Stimulated activated naive CD8-positive, alpha-beta T cell treated with anti-CD3 and anti-CD28 coated beads, Interleukin-15, Interleukin-2, amounts not matched to agents 100 ng/mL and 50 ng/mL, for 24 hours (primary cell): ENCODE measurements around the gene AUH.

Experiments
- H3K27ac Mint-ChIP-seq: one replicate; pipeline ENCODE4 v1.8.0; 2021; ENCODE audit warnings: mild to moderate bottlenecking, mixed read lengths
- H3K27me3 Mint-ChIP-seq: one replicate; pipeline ENCODE4 v1.8.0; 2021; ENCODE audit warnings: mixed read lengths
- H3K36me3 Mint-ChIP-seq: one replicate; pipeline ENCODE4 v1.8.0; 2021; ENCODE audit warnings: low read depth, mixed read lengths
- H3K4me1 Mint-ChIP-seq: one replicate; pipeline ENCODE4 v1.8.0; 2021; ENCODE audit warnings: low read depth, mixed read lengths
- H3K4me3 Mint-ChIP-seq: one replicate; pipeline ENCODE4 v1.8.0; 2021; ENCODE audit warnings: mild to moderate bottlenecking, mixed read lengths
- H3K9me3 Mint-ChIP-seq: one replicate; pipeline ENCODE4 v1.8.0; 2021; ENCODE audit warnings: mixed read lengths

Gene AUH

DNA sequence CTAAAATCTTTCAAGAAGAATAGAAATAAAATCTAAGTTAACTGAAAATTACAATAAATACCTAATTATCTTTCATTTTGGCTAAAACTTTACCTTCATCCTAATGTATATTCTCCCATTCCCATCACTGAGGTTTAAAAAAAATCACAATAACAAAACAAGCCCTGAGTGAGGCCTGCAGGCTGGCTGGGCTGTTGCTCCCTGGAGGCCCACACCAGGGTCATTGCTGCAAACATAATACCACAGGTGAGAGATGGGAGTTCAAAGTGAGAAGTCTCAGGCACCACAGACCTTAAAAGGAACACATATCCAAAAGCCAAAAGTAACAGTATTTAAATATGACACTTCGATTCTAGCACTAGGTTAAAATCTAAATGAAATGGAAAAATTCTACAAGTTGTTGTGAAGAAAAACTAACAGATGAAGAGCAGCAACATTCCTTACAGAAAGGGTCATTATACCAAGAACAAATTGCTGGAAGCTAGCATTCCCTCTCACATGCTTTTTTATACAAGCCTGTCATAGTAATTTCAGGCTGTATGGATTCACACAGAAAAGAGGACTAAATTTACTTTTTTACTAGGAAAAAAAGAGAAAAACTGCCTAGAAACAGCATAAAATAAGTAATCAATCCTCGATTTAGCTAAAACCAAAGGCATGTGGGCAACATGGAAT, 57.8 kb downstream of the AUH start:
- H3K4me3 Mint-ChIP-seq, result no peak overlapping the region
- peaks cover 15% of the 10 kb centered on the region for H3K36me3 Mint-ChIP-seq
- H3K9me3 Mint-ChIP-seq, result no peaks in the 10 kb centered on the region
- H3K27ac Mint-ChIP-seq, result no peak overlapping the region
- peaks cover 9% of the 10 kb centered on the region for H3K4me1 Mint-ChIP-seq
- no peaks in the 10 kb centered on the region for H3K27me3 Mint-ChIP-seq

DNA sequence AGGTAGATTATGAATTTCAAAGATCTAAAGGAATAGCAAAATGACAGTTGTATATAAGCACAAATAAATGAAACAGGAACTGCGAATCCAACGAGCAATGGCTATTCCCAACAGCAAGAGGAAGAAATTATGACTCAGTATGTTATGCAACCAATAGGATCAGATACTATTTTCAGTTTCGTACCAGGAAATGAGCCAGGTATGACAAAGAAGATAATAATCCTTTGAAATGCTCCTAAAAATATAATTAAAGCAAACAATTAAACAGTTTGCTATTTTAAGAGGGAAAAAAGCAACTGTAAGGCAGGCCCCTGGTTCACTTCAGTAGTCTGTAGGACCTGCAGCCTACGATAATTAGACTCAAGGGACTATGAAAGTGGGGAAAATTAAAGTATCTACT, 58.9 kb downstream of the AUH start:
- Mint-ChIP-seq H3K4me1 (peaks cover 4% of the 10 kb centered on the region), H3K9me3 (no peaks in the 10 kb centered on the region), H3K4me3 (no peak overlapping the region), H3K36me3 (peaks cover 20% of the 10 kb centered on the region), H3K27me3 (no peaks in the 10 kb centered on the region), H3K27ac (no peak overlapping the region)

DNA sequence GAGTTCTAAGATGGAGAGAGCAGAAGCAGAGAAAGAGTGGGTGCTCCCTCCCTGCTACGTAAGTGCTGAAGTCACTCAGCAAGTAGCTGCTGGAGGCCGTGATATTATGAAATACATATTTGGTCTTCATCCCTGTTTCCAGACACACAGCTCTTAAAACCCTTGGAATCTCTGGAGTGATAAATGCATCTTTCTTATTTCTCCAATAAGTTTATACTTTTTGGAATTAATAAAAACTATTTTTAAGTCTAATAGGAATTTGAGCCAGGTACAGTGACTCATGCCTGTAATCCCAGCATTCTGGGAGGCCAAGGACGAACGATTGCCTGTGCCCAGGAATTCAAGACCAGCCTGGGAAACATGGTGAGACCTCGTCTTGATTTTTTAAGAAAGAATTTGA, 60.6 kb downstream of the AUH start:
- H3K9me3 Mint-ChIP-seq, result no peaks in the 10 kb centered on the region
- peaks cover 9% of the 10 kb centered on the region for H3K4me1 Mint-ChIP-seq
- H3K27me3 Mint-ChIP-seq, result no peaks in the 10 kb centered on the region
- no peak overlapping the region for H3K27ac Mint-ChIP-seq
- H3K4me3 Mint-ChIP-seq, result no peak overlapping the region
- peaks cover 26% of the 10 kb centered on the region for H3K36me3 Mint-ChIP-seq

DNA sequence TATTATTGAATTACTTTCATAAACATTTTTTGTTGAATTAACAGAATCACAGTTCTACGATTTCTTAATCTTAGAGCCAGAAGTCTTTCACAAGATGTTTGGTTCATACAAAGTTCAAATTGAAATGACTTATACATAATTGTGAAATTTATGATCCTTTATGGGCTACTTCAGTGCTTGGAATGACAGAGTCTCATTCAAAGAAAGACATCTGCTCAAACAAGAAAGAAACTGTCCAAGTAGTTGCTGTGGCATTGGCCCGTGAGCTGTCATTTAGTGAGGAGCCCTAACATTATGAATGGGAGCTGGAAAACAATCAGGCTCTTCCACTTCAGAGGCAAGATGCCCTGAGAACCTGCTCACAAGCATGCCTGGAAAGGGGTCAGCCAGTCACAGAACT, 63.4 kb downstream of the AUH start:
- Mint-ChIP-seq H3K27ac (no peak overlapping the region), H3K36me3 (peaks cover 38% of the 10 kb centered on the region), H3K4me1 (peaks cover 9% of the 10 kb centered on the region), H3K4me3 (no peak overlapping the region), H3K9me3 (no peaks in the 10 kb centered on the region), H3K27me3 (no peaks in the 10 kb centered on the region)

DNA sequence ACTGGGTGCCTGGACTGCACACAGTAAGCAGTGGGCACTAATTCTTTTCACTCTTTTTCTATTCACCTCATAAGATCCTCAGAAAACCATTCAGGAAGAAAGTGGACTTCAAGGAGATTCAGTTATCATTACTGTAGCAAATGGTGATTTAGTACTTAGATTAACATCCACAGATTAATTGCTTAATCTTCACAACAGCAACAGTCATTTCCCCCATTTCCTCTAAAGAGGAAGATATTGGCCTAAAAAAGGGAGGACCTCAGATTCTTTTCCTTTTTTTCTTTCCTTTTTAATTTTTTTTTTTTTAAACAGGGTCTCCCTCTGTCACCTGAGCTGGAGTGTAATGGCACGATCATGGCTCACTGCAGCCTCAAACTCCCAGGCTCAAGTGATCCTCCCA, 64.4 kb downstream of the AUH start:
- H3K36me3 Mint-ChIP-seq, result peaks cover 48% of the 10 kb centered on the region
- H3K27me3 Mint-ChIP-seq, result no peaks in the 10 kb centered on the region
- H3K27ac Mint-ChIP-seq, result no peak overlapping the region
- H3K4me3 Mint-ChIP-seq, result no peak overlapping the region
- peaks cover 5% of the 10 kb centered on the region for H3K4me1 Mint-ChIP-seq
- H3K9me3 Mint-ChIP-seq, result no peaks in the 10 kb centered on the region

DNA sequence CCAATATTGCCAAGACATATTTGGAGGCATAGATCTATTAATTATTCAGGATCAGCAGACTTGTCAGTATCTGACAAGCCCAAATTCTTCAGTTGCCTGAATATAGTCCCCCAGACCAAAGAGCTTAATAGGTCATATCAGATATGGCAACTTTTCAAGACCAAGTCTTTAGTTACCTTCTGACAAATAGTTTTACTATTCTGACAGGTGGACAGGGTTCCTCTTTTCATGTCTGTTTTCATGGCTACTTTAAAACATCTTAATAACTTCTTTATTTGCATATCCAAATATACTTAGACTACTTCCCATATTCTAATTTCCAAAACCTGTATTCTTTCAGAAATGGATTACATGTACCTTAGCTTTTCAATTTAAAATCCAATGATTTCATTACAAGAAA, 65.4 kb downstream of the AUH start:
- no peak overlapping the region for H3K27ac Mint-ChIP-seq
- H3K27me3 Mint-ChIP-seq, result no peaks in the 10 kb centered on the region
- no peaks in the 10 kb centered on the region for H3K9me3 Mint-ChIP-seq
- H3K4me1 Mint-ChIP-seq, result peaks cover 5% of the 10 kb centered on the region
- H3K4me3 Mint-ChIP-seq, result no peak overlapping the region
- H3K36me3 Mint-ChIP-seq, result peaks cover 55% of the 10 kb centered on the region

DNA sequence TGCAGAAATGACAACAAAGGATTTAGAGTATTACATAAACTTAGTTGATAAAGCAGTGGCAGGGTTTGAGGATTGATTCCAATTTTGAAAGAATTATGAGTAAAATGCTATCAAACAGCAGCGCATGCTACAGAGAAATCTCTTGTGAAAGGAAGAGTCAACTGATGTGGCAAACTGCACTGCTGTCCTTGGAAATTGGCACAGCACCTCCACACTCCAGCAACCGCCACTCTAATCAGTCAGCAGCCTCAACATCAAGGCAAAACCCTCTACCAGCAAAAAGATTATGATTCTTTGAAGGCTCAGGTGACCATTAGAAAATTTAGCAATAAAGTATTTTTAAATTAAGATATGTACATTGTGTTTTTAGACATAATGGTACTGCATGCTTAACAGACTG, 66.4 kb downstream of the AUH start:
- Mint-ChIP-seq H3K27ac (no peak overlapping the region), H3K27me3 (no peaks in the 10 kb centered on the region), H3K36me3 (peaks cover 61% of the 10 kb centered on the region), H3K4me3 (no peak overlapping the region), H3K4me1 (peaks cover 5% of the 10 kb centered on the region), H3K9me3 (no peaks in the 10 kb centered on the region)

DNA sequence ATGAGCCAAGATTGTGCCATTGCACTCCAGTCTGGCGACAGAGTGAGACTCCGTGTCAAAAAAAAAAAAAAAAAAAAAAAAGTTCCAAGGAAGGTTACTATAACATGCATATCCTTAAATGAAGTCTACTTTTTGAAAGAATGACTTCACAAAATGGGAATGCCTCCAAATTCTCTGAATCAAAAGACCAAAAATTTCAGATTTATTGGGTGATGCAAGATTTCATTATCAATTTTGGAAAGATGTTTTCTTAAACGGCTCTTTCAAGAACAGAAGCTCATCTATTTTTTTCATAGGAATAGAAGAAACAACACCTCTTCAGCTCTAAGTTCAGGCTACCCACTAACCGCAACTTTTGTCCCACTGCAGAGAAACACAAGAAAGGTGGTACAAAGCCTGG, 69.9 kb downstream of the AUH start:
- Mint-ChIP-seq H3K4me1 (peaks cover 2% of the 10 kb centered on the region), H3K9me3 (no peaks in the 10 kb centered on the region)

DNA sequence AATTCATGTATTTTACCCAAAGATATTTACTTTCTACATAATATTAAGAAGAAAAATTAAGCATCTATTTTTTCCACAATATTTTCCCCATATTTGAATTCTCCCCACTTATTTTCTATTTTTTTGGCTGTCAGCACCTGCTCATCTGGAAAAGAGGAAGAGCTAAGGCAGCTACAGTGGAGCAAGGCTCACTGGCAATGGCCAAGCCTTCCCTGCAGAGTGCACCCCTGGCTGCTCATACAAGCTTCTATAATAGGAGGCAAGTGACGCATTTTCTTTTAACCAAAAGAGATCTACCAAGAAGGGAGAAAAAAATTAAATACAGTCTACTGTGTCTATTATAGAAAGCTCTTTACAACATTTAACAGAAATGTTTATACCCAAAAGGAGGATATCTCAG, 72.5 kb downstream of the AUH start:
- H3K4me1 Mint-ChIP-seq, result peaks cover 14% of the 10 kb centered on the region
- peaks cover 58% of the 10 kb centered on the region for H3K36me3 Mint-ChIP-seq
- no peak overlapping the region for H3K27ac Mint-ChIP-seq
- H3K4me3 Mint-ChIP-seq, result no peak overlapping the region
- no peaks in the 10 kb centered on the region for H3K27me3 Mint-ChIP-seq
- H3K9me3 Mint-ChIP-seq, result no peaks in the 10 kb centered on the region

More for the DNA sequence above, 69.9 kb downstream of the AUH start:
- Mint-ChIP-seq H3K36me3 (peaks cover 56% of the 10 kb centered on the region), H3K4me3 (no peak overlapping the region), H3K27ac (no peak overlapping the region), H3K27me3 (no peaks in the 10 kb centered on the region)

DNA sequence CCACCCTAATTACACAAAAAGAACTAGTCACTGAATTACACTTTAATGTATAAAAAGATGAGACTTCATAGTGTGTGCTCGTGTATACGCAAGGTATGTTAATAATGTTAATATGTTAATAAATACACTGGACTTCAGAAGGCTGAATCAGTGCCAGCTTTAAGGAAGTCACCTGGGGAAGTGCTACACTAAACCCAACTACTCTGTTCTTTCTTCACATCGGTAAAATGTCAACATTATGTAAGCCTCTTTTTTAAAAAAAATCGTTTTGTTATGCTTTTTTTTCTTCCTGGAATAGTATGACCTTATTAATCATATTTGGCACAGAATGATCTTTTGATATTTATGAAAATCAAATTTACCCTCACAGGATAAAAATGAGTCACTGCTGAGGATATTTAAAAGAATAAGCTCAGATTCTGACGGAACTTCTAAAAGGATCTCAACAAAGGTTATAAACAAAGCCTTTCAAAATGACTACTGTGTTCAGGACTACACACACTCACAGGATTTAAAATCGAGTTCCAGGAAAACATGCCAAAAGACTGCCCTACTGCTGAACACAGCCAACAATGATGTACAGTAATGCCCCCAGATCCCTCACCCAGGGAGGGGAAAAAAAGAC, 75.9 kb downstream of the AUH start:
- H3K27me3 Mint-ChIP-seq, result no peaks in the 10 kb centered on the region
- H3K4me3 Mint-ChIP-seq, result no peak overlapping the region
- H3K4me1 Mint-ChIP-seq, result peaks cover 14% of the 10 kb centered on the region
- H3K9me3 Mint-ChIP-seq, result no peaks in the 10 kb centered on the region
- no peak overlapping the region for H3K27ac Mint-ChIP-seq
- H3K36me3 Mint-ChIP-seq, result peaks cover 49% of the 10 kb centered on the region

DNA sequence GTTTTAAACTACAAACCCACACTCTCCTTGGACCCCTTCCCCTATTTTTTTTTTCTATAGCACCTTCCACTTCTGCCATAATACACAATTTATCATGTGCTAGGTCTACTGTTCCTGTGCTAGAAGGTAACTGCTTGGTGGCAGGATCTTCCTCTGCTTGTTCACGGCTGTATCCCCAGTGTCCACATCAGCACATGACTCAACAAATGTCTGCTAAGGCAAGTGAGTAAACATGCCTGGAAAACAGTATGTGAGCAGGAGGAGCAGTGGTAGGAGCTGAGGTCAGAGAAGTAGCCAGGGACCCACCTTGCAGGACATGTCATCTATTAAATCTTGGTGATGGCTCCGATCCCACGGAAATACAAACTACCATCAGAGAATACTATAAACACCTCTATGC, 79.4 kb downstream of the AUH start:
- no peaks in the 10 kb centered on the region for H3K9me3 Mint-ChIP-seq
- peaks cover 14% of the 10 kb centered on the region for H3K4me1 Mint-ChIP-seq
- H3K4me3 Mint-ChIP-seq, result no peak overlapping the region
- H3K36me3 Mint-ChIP-seq, result peaks cover 56% of the 10 kb centered on the region
- no peaks in the 10 kb centered on the region for H3K27me3 Mint-ChIP-seq
- H3K27ac Mint-ChIP-seq, result no peak overlapping the region

DNA sequence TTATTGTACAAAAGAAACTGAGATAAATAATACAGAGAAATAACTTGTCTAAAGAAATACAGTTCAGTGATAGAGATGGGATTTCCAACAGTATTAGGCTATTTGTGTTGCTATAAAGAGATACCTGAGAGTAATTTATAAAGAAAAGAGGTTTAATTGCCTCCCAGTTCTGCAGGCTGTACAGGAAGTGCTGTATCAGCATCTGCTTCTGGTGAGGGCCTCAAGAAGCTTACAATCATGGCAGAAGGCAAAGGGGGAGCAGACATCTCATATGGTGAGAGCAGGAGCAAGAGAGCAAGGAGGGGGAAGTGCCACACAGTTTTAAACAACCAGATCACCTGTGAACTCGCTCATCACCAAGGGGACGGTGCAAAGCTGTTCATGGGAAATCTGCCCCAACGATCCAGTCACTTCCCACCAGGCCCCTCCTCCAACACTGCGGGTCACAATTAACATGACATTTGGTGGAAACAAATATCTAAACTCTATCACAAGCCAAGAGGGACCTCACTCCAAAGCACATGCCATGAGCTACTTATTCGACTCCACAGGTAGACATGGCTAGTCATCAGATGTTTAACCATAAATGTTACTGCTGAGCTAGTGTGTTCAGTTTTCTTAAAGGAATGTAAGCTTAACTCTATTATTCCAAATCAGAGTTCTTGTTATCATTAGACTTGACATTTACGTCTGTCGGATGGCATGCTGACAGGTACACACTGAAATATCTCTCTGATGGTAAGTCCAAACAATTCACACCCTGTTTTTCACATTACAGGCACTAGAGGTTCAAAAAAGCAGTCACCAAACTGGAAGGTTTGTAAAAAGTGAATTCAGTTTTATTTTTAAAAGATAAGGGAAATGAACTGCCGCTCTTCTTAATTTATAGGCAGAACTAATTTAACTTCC, 82.2 kb downstream of the AUH start:
- H3K36me3 Mint-ChIP-seq, result peaks cover 40% of the 10 kb centered on the region
- no peak overlapping the region for H3K4me3 Mint-ChIP-seq
- H3K27ac Mint-ChIP-seq, result no peak overlapping the region
- no peaks in the 10 kb centered on the region for H3K9me3 Mint-ChIP-seq
- no peaks in the 10 kb centered on the region for H3K27me3 Mint-ChIP-seq
- peaks cover 10% of the 10 kb centered on the region for H3K4me1 Mint-ChIP-seq

DNA sequence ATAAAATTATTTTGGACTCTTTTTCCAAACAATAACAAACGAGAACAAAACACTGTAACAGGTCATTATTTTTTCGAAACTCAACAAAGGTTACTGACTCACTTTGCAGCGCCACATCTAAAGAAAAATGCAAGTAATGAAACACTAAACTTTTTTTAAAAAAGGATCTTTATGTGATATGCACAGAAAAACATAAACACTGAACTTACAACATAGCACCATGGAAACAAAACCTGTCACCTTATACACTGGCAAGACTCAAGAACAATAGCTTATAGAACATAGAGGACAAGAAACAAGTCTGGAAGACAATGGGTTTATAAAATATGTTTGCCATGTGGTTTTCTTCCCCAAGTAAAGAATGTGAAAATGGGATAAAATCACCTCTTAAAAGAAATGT, 85.2 kb downstream of the AUH start:
- no peak overlapping the region for H3K27ac Mint-ChIP-seq
- no peaks in the 10 kb centered on the region for H3K27me3 Mint-ChIP-seq
- H3K9me3 Mint-ChIP-seq, result no peaks in the 10 kb centered on the region
- H3K36me3 Mint-ChIP-seq, result peaks cover 24% of the 10 kb centered on the region
- peaks cover 19% of the 10 kb centered on the region for H3K4me1 Mint-ChIP-seq
- H3K4me3 Mint-ChIP-seq, result no peak overlapping the region

DNA sequence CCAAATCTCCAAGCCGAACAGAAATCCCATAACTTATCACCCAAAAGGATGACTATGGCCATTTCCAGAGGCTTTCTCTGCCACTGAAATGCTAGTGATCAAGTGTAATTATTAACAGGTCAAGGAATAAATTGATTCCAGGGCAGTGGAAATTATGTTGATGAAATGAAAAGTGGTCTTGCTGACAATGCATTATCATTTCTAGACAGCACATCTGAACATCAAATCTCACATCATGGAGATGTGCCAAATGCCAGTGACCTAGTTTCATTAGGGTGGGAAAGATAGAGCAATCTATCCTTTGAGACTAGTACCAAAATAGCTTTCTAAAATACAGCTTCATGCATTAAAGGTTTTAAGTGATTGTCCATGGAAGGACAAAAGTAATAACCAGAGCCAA, 86.1 kb downstream of the AUH start:
- H3K4me1 Mint-ChIP-seq, result peaks cover 19% of the 10 kb centered on the region
- H3K27ac Mint-ChIP-seq, result no peak overlapping the region
- peaks cover 15% of the 10 kb centered on the region for H3K36me3 Mint-ChIP-seq
- H3K27me3 Mint-ChIP-seq, result no peaks in the 10 kb centered on the region
- H3K9me3 Mint-ChIP-seq, result no peaks in the 10 kb centered on the region
- no peak overlapping the region for H3K4me3 Mint-ChIP-seq

DNA sequence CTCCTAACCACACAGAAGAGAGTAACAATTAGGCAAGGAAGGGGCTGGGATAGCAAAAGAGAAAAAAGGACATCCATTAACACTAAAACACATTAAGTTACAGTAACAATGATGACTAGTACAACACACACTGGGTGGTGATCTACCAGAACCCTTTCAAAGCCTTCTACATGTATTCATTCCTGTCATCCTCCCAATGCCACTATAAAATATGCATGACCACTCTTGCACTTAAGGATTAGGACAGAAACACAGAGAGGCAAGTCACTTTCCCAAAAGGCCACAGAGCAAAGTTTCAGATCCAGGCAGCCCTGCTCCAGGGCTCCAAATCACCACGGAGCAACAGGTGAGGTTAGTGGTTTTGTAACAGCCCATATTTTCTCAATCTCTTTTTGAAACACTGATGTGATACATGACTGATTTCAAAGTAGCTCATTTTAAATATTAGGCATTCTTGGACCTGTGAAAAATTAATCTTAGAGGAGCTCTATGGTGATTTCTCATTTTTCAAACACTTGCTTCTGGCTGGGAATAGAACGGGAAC, 86.7 kb downstream of the AUH start:
- peaks cover 19% of the 10 kb centered on the region for H3K4me1 Mint-ChIP-seq
- peaks cover 9% of the 10 kb centered on the region for H3K36me3 Mint-ChIP-seq
- no peaks in the 10 kb centered on the region for H3K27me3 Mint-ChIP-seq
- H3K4me3 Mint-ChIP-seq, result no peak overlapping the region
- no peaks in the 10 kb centered on the region for H3K9me3 Mint-ChIP-seq
- H3K27ac Mint-ChIP-seq, result no peak overlapping the region
